Measurements from ENCODE around the gene ADAM22.

DNA sequence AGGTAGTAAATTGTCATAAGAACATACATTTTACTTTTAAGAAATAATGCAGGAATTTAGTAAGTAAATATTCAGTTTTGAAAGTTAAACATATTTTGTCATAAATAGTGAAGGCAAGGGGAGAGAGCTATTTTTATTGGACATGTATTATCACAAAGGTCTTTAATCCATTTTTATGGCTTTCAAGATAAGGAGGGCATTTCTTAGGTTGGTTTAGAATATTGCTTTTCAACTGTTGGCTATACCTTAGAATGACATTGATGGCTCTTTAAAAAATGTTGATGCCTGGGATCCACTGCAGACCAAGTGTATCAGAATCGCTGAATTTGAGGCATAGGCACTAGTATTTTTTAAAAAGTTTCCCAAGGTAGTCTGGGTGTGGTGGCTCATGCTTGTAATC lies 34.0 kb downstream of the ADAM22 start:
- TF ChIP-seq, protein P1, sequence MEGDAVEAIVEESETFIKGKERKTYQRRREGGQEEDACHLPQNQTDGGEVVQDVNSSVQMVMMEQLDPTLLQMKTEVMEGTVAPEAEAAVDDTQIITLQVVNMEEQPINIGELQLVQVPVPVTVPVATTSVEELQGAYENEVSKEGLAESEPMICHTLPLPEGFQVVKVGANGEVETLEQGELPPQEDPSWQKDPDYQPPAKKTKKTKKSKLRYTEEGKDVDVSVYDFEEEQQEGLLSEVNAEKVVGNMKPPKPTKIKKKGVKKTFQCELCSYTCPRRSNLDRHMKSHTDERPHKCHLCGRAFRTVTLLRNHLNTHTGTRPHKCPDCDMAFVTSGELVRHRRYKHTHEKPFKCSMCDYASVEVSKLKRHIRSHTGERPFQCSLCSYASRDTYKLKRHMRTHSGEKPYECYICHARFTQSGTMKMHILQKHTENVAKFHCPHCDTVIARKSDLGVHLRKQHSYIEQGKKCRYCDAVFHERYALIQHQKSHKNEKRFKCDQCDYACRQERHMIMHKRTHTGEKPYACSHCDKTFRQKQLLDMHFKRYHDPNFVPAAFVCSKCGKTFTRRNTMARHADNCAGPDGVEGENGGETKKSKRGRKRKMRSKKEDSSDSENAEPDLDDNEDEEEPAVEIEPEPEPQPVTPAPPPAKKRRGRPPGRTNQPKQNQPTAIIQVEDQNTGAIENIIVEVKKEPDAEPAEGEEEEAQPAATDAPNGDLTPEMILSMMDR (conservative IDR thresholded peaks at IDR 0.05; ENCODE audit: low read depth, low read length): no peak
- no peak for TF ChIP-seq POLR2A (IDR thresholded peaks at IDR 0.05; ENCODE audit: low read depth, low read length)
- TF ChIP-seq MAZ (IDR thresholded peaks at IDR 0.05; ENCODE audit: borderline replicate concordance, low read depth, low read length): no peak

Data from IMR-90 (cell line).